ENCODE measurements around the gene NDUFV1.

DNA sequence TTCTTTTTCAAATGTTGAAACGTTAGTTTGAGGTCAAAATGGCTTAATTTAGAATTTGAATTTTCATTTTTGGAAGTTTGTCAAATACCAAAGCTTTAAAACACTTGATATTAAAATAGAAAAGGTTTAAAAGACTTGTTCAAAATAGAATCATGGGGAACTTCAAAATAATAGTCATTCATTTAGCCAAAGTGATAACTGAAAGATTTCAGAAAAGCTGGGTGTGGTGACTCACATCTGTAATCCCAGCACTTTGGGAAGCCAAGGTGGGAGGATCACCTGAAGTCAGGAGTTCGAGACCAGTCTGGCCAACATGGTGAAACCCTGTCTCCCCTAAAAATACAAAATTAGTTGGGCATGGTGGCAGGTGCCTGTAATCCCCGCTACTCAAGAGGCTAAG, 12.3 kb upstream of the NDUFV1 start:
- TF ChIP-seq, protein P1, sequence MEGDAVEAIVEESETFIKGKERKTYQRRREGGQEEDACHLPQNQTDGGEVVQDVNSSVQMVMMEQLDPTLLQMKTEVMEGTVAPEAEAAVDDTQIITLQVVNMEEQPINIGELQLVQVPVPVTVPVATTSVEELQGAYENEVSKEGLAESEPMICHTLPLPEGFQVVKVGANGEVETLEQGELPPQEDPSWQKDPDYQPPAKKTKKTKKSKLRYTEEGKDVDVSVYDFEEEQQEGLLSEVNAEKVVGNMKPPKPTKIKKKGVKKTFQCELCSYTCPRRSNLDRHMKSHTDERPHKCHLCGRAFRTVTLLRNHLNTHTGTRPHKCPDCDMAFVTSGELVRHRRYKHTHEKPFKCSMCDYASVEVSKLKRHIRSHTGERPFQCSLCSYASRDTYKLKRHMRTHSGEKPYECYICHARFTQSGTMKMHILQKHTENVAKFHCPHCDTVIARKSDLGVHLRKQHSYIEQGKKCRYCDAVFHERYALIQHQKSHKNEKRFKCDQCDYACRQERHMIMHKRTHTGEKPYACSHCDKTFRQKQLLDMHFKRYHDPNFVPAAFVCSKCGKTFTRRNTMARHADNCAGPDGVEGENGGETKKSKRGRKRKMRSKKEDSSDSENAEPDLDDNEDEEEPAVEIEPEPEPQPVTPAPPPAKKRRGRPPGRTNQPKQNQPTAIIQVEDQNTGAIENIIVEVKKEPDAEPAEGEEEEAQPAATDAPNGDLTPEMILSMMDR (IDR thresholded peaks at IDR 0.05 in 8 of 11, conservative IDR thresholded peaks at IDR 0.05 in 3 of 11): no peak
- TF ChIP-seq POLR2A (IDR thresholded peaks at IDR 0.05): no peak

Data from spleen (tissue), 7 donors.